NCI-H2081 treated with DMSO at 0.1 percent for 48 hours (cell line): Measurements from ENCODE around the gene SLC25A26.
"Not testable (repeated sequence)": the region's sequence is repeated elsewhere in the genome, so short reads cannot be mapped to it uniquely, and the experiment has no call there.

Source experiments
- DNase-seq: peaks from one replicate; lab custom pipeline; 2025; lab: John Stamatoyannopoulos, UW

The SLC25A26 gene

GRCh38 chr3:66270288-66270687, 49.5 kb downstream of the SLC25A26 start:
- no peak for DNase-seq

DNA sequence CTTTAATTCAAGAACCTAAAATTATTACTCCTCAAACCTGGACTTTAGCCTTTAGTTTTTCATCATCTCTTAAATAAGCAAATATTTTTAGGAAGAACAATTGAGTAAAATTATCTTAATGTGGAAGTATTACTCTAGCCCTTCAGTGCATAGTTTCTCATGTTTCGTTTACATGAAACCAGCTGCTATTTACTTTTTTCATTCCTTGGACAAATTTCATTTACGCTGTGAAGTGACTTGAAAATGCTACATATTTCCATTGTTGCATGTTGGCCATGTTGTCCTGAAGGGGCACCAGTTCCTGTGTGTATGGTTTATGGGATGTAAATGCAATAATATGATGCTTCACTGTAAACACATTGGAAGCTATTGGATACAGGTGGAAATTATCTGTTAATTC, 49.9 kb downstream of the SLC25A26 start:
- DNase-seq, result no peak

GRCh38 chr3:66271231-66271630, 50.4 kb downstream of the SLC25A26 start:
- no peak for DNase-seq

GRCh38 chr3:66272016-66272415, 51.2 kb downstream of the SLC25A26 start:
- no peak for DNase-seq

- DNase-seq, result not testable (repeated sequence)
Observed at GRCh38 chr3:66274837-66275236, 54.0 kb downstream of the SLC25A26 start.

GRCh38 chr3:66276705-66277274, 56.0 kb downstream of the SLC25A26 start:
- DNase-seq, result no peak

DNA sequence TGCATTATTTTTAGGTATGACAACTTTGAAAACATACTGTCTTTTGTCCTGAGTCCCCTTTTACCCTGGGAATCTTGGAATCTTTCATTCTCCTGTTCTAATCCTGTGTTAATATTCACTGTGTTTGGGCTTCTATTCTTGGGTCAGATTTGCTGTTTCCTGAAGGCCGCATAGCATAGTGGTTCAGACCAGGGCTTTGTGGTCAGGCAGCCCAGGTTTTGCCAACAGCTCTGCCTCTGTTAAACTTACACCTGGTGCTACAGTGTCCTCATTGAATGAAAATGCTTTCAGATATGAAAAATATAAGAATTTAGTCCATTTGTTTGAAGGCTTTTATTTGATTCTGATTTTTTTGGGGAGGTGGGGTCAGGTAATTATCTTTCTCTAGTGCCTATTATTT, 58.4 kb downstream of the SLC25A26 start:
- DNase-seq, result no peak

GRCh38 chr3:66280304-66280703, 59.5 kb downstream of the SLC25A26 start:
- DNase-seq, result no peak

GRCh38 chr3:66291922-66292321, 71.1 kb downstream of the SLC25A26 start:
- DNase-seq, result not testable (repeated sequence)

DNA sequence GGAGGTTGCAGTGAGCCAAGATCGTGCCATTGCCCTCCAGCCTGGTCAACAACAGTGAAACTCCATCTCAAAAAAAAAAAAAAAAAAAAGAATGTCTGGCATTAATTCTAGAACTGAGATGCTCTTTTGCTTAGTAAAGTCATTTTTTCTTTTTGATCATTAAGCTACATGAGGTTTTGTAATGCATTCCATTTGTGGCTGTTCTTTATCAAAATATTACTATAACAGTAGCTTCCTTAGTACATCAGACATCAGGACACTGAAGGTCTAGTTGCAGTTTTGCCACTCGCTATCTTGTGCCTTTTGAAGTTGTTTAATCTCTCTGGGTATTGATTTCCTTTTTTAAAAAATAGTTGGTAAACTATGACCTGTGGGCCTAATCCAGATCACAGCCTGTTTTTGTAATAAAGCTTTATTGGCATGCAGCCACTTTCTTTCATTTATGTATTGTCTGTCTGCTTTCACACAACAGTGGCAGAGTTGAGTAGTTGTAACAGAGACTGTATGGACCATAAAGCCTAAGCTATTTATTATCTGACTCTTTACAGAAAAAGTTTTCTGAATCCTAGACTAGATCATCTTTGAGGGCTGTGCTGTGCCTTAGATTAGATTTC, 76.6 kb downstream of the SLC25A26 start:
- no peak for DNase-seq

DNA sequence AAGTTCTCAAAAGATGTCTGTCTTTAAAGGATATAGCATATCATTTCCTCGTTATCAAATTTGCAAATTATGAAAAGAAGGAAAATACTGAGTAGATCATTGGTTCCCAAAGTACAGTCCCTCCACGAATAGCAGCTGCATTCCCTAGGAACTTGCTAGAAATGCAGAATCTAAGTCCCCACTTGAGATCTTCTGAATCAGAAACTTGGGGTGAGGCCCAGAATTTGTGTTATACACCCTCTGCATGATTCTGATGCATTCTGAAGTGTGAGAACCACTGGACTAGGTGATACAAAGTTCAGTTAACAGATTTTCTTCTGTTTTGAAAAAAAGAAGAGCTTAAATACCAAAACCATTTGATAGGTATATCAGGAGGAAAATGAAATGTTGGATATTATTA, 77.1 kb downstream of the SLC25A26 start:
- no peak for DNase-seq

DNA sequence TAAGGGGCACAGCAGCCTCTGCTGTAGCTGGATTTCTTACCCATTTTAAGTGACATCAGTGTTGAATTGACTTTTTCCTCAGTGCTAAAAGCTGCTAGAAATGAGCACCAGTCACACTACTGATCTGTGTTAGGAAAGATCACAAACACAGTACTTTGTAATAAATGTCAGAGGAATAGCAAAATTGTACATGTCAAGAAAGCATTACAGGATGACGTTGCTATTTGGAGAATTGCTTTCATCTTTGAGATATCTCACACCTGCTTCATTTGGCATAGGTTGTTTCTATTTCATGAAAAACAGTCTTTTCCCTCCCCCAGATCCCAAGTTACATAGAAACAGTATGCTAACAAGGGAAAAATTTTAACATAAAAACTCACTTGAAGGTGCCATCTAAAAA, 77.8 kb downstream of the SLC25A26 start:
- DNase-seq, result no peak

DNA sequence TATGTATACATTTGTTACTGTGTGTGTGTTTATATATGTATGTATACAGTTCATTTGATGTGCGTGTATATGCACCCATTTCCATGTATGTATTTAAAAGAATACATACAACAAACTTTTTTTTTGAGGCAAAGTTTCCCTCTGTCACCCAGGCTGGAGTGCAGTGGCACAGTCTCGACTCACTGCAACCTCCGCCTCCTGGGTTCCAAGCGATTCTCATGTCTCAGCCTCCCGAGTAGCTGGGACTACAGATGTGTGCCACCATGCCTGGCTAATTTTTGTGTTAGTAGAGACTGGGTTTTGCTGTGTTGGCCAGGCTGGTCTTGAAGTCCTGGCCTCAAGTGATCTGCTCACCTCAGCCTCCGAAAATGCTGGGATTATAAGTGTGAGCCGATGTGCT, 78.3 kb downstream of the SLC25A26 start:
- DNase-seq, result not testable (repeated sequence)

DNA sequence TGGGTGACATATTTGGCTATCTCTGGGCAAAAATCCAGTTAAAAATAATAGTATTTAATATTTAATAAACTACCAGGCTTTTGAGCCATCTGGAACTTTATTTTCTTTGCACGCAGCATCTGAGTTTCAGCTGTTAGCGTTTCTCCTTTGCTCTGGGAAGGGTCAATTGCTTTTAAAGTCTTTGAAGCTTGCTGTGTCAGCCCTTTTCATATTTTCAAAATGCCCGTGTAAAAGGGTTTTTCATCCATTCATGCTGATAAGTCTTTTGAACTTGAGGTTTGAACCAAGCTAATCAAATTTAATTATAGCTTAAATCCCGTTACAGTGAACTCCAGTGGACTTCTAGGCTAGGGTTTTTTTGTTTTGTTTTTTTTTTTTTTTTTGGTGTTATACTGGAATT, 79.1 kb downstream of the SLC25A26 start:
- no peak for DNase-seq

DNA sequence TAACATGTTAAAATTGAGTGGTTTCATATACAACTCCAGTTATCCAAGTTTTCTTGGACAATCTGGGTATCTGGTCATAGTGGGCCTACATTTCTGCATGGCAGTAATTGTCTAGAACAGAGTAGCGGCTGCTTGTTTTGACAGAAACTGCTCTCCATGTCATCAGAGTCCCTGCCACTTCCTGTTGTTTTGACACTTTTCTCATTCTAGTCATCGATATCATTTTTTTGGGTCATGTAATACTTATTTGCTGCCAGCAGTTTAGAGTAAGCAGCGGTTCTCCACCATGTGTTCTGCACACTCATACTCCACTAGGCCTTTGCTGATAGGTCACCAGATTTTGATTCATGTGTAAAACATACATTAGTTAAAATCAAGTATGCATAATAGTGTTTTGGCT, 81.5 kb downstream of the SLC25A26 start:
- no peak for DNase-seq

- DNase-seq, result no peak
Observed at GRCh38 chr3:66303491-66303901, 82.7 kb downstream of the SLC25A26 start.

- DNase-seq, result no peak
Observed at GRCh38 chr3:66304293-66304692, 83.5 kb downstream of the SLC25A26 start.

DNA sequence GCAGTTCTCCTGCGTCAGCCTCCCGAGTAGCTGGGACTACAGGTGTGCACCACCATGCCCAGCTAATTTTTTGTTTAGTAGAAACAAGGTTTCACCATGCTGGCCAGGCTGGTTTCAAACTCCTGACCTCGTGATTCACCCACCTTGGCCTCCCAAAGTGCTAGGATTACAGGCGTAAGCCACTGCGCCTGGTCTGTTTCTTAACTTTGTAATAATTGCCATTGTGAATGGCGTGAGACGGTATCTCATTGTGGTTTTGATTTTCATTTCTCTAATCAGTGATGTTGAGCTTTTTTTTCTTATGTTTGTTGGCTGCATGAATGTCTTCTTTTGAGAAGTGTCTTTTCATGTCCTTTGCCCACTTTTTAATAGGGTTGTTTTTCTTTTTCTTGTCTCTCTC, 85.3 kb downstream of the SLC25A26 start:
- not testable (repeated sequence) for DNase-seq

DNA sequence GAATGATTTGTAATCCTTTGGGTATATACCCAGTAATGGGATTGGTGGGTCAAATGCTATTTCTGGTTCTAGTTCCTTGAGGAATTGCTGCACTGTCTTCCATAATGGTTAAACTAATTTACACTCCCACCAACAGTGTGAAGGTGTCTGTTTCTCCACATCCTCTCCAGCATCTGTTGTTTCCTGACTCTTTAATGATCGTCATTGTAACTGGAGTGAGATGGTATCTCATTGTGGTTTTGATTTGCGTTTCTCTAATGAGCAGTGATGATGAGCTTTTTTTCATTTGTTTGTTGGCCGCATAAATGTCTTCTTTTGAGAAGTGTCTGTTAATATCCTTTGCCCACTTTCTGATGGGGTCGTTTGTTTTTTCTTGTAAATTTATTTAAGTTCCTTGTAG, 86.2 kb downstream of the SLC25A26 start:
- DNase-seq, result not testable (repeated sequence)

- no peak for DNase-seq
Observed at GRCh38 chr3:66312039-66312438, 91.2 kb downstream of the SLC25A26 start.

- DNase-seq, result no peak
Observed at GRCh38 chr3:66314455-66314854, 93.7 kb downstream of the SLC25A26 start.

DNA sequence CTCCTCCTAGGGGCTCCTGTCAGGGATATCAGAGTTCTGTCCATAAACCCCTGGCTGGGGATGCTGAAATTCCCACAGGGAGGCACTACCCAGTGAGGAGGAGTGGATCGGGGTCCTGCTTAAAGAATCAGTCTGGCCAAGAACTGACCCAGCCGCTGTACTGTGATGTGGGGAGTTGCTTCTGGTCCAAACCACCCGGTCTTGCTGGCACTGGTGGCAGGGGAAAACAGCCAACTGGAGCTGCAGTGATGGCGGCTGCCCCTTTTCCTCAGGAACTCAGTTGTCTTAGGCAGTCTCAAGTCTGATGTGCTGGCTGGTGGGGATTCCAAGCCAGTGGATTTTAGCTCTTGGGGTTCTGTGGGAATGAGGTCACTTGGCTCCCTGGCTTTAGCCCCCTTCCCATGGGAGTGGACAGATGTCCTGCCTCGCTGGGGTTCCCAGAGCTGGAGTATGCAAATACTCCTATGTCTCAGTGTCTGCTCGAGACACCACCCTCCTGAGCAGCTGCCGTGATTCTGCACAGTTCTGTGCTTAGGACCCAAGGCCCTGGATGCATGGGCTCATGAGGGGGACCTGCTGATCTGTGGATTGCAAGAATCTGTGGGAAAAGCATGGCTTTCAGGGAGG, 97.1 kb downstream of the SLC25A26 start:
- no peak for DNase-seq

GRCh38 chr3:66320390-66320789, 99.6 kb downstream of the SLC25A26 start:
- DNase-seq, result no peak

DNA sequence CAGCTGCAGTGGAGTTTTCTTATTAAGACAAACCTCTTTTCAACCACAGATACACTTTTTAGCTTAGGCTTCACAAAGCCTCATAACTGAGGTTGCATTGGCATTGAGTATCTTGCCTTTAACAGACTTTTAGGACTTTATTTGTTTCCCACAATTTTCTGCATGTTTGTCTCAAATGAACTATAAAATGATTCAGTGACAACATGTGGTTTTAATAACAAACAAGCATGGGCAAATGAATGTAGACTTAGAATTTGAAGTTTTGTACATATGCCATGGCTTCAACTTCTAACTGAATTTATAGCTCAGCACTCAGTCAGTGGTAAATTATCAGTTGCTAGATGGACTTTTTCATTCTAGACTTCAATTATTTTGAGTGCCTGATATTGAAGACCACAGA, 101.6 kb downstream of the SLC25A26 start:
- no peak for DNase-seq
